ENCODE data around the gene BZW1.

DNA sequence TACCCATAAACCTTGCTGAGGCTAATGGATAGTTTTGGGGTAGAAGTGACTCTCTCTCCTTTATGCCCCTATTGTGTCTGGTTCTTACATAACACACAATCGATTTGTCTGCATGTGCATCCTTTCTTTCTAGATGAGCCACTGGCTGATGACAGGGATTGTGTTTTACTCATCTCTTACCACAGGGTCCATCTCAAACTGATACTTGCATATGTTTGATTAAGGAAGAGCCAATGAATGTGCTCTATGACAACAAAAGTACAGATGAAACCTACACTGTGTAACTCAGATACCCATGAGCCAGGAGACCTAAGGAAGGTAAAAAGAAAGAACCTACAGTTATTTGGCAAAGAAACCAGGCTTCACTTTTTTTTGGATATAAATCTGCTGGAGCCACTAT is 13.2 kb upstream of the BZW1 start:
- TF ChIP-seq POLR2AphosphoS5 (IDR thresholded peaks at IDR 0.05; ENCODE audit: low read depth, low read length) (no peak), EZH2phosphoT487 (IDR thresholded peaks at IDR 0.05; ENCODE audit: borderline replicate concordance, low read depth) (no peak), JUND (IDR thresholded peaks at IDR 0.05) (no peak)
- TF ChIP-seq, protein P1, sequence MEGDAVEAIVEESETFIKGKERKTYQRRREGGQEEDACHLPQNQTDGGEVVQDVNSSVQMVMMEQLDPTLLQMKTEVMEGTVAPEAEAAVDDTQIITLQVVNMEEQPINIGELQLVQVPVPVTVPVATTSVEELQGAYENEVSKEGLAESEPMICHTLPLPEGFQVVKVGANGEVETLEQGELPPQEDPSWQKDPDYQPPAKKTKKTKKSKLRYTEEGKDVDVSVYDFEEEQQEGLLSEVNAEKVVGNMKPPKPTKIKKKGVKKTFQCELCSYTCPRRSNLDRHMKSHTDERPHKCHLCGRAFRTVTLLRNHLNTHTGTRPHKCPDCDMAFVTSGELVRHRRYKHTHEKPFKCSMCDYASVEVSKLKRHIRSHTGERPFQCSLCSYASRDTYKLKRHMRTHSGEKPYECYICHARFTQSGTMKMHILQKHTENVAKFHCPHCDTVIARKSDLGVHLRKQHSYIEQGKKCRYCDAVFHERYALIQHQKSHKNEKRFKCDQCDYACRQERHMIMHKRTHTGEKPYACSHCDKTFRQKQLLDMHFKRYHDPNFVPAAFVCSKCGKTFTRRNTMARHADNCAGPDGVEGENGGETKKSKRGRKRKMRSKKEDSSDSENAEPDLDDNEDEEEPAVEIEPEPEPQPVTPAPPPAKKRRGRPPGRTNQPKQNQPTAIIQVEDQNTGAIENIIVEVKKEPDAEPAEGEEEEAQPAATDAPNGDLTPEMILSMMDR (IDR thresholded peaks at IDR 0.05), result no peak
